Subcutaneous adipose tissue (tissue), 4 donors: ENCODE data around the gene GALNS. TPM values are rescaled to one million over a fixed set of nuclear protein-coding genes. Genes with fewer than 3 reads are reported as not detected.

ENCODE experiments used
- CTCF ChIP-seq: fragments of 450-650 bp; IDR thresholded peaks from one replicate; pipeline ENCODE4 v1.5.1; 2016; ENCODE audit warnings: low read depth, mild to moderate bottlenecking, control low read depth, antibody characterized with exemption, moderate library complexity
- total RNA-seq, 4 donors: library from RNA; depleted of rRNA; stranded (reverse); fragments of >200 nt; gene quantifications; one replicate each; pipeline ENCODE4 v1.1.0, GENCODE V29; 2016

Gene GALNS
- total RNA-seq, 4 donors from 2014 or later: 17.2 to 48.6 (median 18.2) TPM

GRCh38 chr16:88885693-88886280 lies 29.0 kb upstream of the GALNS start:
- no peak for TF ChIP-seq CTCF

GRCh38 chr16:88884569-88885271 lies 28.0 kb upstream of the GALNS start:
- no peak for TF ChIP-seq CTCF

GRCh38 chr16:88883946-88884345 lies 27.2 kb upstream of the GALNS start:
- no peak for TF ChIP-seq CTCF

- TF ChIP-seq CTCF: no peak
Observed at GRCh38 chr16:88883117-88883895, 26.6 kb upstream of the GALNS start.

- TF ChIP-seq CTCF: no peak
Observed at GRCh38 chr16:88882358-88883030, 25.7 kb upstream of the GALNS start.

- no peak for TF ChIP-seq CTCF
Observed at GRCh38 chr16:88881675-88882357, 25.1 kb upstream of the GALNS start.
